Measurements from ENCODE around the gene SIX5. TPM values are rescaled to one million over a fixed set of nuclear protein-coding genes. Genes with fewer than 3 reads are reported as not detected.

Gene SIX5
- total and polyA plus RNA-seq, 9 of the 15 experiments (the other 6 are each of a cell fraction or from before 2014, with no cell fraction given): 1.4 to 17.2 (median 7.4) TPM; not detected in 2

DNA sequence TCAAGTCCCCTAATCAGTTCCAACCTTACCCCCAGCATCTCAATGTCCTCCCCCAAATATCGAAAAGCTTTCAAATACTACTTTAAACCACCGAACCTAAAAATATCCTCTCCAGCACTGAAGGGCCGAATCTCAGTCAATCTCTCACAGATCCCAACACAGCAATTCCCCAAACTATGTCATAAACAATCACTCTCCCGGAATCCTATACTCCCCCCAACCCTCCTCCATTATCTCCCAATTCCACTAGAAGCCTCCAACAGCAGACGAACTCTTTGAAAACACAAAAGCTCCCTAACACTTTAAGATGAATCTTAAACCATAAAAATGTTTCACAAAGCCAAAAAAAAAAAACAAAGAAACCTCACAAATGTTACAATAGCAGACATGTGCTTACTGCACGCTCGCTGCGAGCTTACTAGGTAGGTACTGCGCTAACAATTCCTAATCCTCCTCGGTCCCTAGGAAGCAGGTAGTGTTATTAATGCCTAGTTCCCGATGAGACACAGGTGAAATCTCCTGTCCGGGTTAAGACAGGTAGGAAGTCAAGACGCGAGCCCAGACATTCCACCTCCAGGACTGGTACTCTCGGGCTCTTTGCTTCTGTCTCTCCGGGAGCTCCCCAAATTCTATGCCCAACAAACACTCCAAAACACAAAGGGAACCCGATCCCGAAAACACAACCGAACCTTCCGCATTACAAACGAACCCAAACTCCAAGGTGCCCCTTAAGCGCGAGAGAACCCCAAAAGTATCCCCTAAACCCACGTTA is 52.5 kb downstream of the SIX5 start (continued):
- TF ChIP-seq, protein P1, sequence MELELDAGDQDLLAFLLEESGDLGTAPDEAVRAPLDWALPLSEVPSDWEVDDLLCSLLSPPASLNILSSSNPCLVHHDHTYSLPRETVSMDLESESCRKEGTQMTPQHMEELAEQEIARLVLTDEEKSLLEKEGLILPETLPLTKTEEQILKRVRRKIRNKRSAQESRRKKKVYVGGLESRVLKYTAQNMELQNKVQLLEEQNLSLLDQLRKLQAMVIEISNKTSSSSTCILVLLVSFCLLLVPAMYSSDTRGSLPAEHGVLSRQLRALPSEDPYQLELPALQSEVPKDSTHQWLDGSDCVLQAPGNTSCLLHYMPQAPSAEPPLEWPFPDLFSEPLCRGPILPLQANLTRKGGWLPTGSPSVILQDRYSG (tag; conservative IDR thresholded peaks at IDR 0.05; ENCODE audit: low read depth): no peak
- peak; percentile 51; the same call in 1 of the 2 replicates for TF ChIP-seq NFRKB (IDR thresholded peaks at IDR 0.05; ENCODE audit: low read depth)
- TF ChIP-seq, protein P2, sequence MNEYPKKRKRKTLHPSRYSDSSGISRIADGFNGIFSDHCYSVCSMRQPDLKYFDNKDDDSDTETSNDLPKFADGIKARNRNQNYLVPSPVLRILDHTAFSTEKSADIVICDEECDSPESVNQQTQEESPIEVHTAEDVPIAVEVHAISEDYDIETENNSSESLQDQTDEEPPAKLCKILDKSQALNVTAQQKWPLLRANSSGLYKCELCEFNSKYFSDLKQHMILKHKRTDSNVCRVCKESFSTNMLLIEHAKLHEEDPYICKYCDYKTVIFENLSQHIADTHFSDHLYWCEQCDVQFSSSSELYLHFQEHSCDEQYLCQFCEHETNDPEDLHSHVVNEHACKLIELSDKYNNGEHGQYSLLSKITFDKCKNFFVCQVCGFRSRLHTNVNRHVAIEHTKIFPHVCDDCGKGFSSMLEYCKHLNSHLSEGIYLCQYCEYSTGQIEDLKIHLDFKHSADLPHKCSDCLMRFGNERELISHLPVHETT (CRISPR knock-in tag; conservative IDR thresholded peaks at IDR 0.05 in 1 of 2, IDR thresholded peaks at IDR 0.05 in 1 of 2): no peak
- TF ChIP-seq, protein P3, sequence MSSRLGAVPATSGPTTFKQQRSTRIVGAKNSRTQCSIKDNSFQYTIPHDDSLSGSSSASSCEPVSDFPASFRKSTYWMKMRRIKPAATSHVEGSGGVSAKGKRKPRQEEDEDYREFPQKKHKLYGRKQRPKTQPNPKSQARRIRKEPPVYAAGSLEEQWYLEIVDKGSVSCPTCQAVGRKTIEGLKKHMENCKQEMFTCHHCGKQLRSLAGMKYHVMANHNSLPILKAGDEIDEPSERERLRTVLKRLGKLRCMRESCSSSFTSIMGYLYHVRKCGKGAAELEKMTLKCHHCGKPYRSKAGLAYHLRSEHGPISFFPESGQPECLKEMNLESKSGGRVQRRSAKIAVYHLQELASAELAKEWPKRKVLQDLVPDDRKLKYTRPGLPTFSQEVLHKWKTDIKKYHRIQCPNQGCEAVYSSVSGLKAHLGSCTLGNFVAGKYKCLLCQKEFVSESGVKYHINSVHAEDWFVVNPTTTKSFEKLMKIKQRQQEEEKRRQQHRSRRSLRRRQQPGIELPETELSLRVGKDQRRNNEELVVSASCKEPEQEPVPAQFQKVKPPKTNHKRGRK (tag; IDR thresholded peaks at IDR 0.05): no peak
- peak; percentile 5; the same call in 1 of the 2 replicates for TF ChIP-seq SNIP1 (IDR thresholded peaks at IDR 0.05; ENCODE audit: low read depth)
- TF ChIP-seq, protein P4, sequence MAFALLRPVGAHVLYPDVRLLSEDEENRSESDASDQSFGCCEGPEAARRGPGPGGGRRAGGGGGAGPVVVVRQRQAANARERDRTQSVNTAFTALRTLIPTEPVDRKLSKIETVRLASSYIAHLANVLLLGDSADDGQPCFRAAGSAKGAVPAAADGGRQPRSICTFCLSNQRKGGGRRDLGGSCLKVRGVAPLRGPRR (CRISPR knock-in tag; IDR thresholded peaks at IDR 0.05): no peak
- TF ChIP-seq, protein P5, sequence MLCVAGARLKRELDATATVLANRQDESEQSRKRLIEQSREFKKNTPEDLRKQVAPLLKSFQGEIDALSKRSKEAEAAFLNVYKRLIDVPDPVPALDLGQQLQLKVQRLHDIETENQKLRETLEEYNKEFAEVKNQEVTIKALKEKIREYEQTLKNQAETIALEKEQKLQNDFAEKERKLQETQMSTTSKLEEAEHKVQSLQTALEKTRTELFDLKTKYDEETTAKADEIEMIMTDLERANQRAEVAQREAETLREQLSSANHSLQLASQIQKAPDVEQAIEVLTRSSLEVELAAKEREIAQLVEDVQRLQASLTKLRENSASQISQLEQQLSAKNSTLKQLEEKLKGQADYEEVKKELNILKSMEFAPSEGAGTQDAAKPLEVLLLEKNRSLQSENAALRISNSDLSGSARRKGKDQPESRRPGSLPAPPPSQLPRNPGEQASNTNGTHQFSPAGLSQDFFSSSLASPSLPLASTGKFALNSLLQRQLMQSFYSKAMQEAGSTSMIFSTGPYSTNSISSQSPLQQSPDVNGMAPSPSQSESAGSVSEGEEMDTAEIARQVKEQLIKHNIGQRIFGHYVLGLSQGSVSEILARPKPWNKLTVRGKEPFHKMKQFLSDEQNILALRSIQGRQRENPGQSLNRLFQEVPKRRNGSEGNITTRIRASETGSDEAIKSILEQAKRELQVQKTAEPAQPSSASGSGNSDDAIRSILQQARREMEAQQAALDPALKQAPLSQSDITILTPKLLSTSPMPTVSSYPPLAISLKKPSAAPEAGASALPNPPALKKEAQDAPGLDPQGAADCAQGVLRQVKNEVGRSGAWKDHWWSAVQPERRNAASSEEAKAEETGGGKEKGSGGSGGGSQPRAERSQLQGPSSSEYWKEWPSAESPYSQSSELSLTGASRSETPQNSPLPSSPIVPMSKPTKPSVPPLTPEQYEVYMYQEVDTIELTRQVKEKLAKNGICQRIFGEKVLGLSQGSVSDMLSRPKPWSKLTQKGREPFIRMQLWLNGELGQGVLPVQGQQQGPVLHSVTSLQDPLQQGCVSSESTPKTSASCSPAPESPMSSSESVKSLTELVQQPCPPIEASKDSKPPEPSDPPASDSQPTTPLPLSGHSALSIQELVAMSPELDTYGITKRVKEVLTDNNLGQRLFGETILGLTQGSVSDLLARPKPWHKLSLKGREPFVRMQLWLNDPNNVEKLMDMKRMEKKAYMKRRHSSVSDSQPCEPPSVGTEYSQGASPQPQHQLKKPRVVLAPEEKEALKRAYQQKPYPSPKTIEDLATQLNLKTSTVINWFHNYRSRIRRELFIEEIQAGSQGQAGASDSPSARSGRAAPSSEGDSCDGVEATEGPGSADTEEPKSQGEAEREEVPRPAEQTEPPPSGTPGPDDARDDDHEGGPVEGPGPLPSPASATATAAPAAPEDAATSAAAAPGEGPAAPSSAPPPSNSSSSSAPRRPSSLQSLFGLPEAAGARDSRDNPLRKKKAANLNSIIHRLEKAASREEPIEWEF (CRISPR knock-in tag; IDR thresholded peaks at IDR 0.05): no peak
- no peak for TF ChIP-seq ELF4 (CRISPR knock-in tag; IDR thresholded peaks at IDR 0.05)
- TF ChIP-seq CBX8 (IDR thresholded peaks at IDR 0.05; ENCODE audit: borderline replicate concordance, extremely low read depth, low read depth, low read length, poor library complexity, severe bottlenecking): no peak
- no peak for TF ChIP-seq RHOXF2B (CRISPR knock-in tag; conservative IDR thresholded peaks at IDR 0.05)
- no peak for TF ChIP-seq SIX5 (IDR thresholded peaks at IDR 0.05; ENCODE audit: borderline replicate concordance in 1 of 2, insufficient read depth in 1 of 2, low read depth in 1 of 2, low read length in 2 of 2)
- no peak for TF ChIP-seq TAF15 (IDR thresholded peaks at IDR 0.05; ENCODE audit: low read depth, low read length)
- TF ChIP-seq ZNF445 (CRISPR knock-in tag; IDR thresholded peaks at IDR 0.05; ENCODE audit: low read depth): 0 out of 2 replicates have a peak, but pooled peaks have one; percentile 43
- TF ChIP-seq, protein P6, sequence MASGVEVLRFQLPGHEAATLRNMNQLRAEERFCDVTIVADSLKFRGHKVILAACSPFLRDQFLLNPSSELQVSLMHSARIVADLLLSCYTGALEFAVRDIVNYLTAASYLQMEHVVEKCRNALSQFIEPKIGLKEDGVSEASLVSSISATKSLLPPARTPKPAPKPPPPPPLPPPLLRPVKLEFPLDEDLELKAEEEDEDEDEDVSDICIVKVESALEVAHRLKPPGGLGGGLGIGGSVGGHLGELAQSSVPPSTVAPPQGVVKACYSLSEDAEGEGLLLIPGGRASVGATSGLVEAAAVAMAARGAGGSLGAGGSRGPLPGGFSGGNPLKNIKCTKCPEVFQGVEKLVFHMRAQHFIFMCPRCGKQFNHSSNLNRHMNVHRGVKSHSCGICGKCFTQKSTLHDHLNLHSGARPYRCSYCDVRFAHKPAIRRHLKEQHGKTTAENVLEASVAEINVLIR (CRISPR knock-in tag; IDR thresholded peaks at IDR 0.05): no peak
